OCI-LY3 (cell line): ENCODE measurements around the gene EPHB1.

Experiments used
- CTCF ChIP-seq: fragments of 200-600, 300-600 bp; sonication (generic); IDR thresholded peaks from 2 replicates; pipeline ENCODE4 v1.5.1; 2014; ENCODE audit warnings: antibody characterized with exemption, low read length, low read depth
- EZH2phosphoT487 ChIP-seq: fragments of 200-600 bp; shearing (Covaris generic); IDR thresholded peaks from 2 replicates; pipeline ENCODE4 v1.6.1; 2018; ENCODE audit warnings: antibody characterized with exemption, mixed run types, low read depth

- TF ChIP-seq CTCF: no peak
- TF ChIP-seq EZH2phosphoT487: no peak
These were observed 262.9 kb downstream of the EPHB1 start for GRCh38 chr3:135057996-135058395.
